Coronary artery (tissue), 2 donors: ENCODE results near the gene PCDHB11.
"Not testable (repeated sequence)": the region's sequence is repeated elsewhere in the genome, so short reads cannot be mapped to it uniquely, and the experiment has no call there.

Experiments used
- DNase-seq: peaks from one replicate; pipeline ENCODE4 v3.0.0-alpha.2; 2017; ENCODE audit warnings: low spot score
- H3K27ac ChIP-seq, 2 donors: fragments of 200-600 bp; sonication (generic); one replicate each; pipeline ENCODE4 v1.5.1; 2016 to 2019
- H3K4me3 ChIP-seq: fragments of 200-600 bp; sonication (generic); 2 replicates; pipeline ENCODE4 v1.5.1; 2016; ENCODE audit warnings: mild to moderate bottlenecking, moderate library complexity
- TF ChIP-seq, protein P1 (sequence below): fragments of 200-600 bp; sonication (generic); IDR thresholded peaks from one replicate; pipeline ENCODE4 v1.5.1; 2019; ENCODE audit warnings: antibody characterized with exemption

PCDHB11 gene

DNA sequence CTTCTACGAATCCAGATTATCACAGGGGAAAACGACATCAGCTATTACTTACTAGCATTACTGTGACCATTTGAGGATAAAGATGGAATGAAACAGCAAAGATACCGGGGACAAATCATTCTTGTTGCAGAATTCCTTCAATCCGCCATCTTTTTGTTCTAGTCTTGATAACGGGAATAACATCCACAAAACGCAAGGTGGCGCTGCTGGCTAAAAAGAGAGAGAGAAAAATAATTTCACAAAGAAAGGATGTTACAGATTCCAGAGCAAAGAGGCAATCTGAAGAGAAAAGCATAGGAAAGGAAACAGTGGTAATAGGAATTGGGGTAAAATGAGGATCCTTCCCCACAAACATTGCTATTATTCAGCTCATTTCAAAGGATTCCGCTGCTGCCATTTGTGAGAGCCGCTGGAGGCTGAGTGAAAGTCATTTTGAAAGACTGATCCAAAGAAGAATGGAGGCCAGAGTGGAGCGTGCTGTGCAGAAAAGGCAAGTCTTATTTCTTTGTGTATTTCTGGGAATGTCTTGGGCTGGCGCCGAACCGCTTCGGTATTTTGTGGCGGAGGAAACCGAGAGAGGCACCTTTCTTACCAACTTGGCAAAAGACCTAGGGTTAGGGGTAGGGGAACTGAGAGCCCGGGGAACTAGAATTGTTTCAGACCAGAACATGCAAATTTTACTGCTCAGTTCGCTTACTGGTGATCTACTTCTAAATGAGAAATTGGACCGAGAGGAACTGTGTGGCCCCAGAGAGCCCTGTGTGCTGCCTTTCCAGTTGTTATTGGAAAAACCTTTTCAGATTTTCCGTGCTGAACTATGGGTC lies 26.8 kb upstream of the PCDHB11 start, which contains the start of gene PCDHB7:
Gene PCDHB7, plus strand, starts transcription at position 264 of the 824 bp plus-strand sequence. Its CDS starts 192 bp downstream, at position 456.
- peak within 1 kb of the TSS; percentile 48 for H3K4me3 ChIP-seq

DNA sequence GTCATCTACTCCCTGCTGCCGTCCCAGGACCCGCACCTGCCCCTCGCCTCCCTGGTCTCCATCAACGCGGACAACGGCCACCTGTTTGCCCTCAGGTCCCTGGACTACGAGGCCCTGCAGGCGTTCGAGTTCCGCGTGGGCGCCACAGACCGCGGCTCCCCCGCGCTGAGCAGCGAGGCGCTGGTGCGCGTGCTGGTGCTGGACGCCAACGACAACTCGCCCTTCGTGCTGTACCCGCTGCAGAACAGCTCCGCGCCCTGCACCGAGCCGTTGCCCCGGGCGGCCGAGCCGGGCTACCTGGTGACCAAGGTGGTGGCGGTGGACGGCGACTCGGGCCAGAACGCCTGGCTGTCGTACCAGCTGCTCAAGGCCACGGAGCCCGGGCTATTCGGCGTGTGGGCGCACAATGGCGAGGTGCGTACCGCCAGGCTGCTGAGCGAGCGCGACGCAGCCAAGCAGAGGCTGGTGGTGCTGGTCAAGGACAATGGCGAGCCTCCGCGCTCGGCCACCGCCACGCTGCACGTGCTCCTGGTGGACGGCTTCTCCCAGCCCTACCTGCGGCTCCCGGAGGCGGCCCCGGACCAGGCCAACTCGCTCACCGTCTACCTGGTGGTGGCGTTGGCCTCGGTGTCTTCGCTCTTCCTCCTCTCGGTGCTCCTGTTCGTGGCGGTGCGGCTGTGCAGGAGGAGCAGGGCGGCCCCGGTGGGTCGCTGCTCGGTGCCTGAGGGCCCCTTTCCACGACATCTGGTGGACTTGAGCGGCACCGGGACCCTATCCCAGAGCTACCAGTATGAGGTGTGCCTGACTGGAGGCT lies 24.9 kb upstream of the PCDHB11 start:
- H3K4me3 ChIP-seq, result peak overlapping the region; percentile 41
- DNase-seq, result not testable (repeated sequence)

More for the DNA sequence above, 26.8 kb upstream of the PCDHB11 start, which contains the start of gene PCDHB7:
- TF ChIP-seq, protein P1, sequence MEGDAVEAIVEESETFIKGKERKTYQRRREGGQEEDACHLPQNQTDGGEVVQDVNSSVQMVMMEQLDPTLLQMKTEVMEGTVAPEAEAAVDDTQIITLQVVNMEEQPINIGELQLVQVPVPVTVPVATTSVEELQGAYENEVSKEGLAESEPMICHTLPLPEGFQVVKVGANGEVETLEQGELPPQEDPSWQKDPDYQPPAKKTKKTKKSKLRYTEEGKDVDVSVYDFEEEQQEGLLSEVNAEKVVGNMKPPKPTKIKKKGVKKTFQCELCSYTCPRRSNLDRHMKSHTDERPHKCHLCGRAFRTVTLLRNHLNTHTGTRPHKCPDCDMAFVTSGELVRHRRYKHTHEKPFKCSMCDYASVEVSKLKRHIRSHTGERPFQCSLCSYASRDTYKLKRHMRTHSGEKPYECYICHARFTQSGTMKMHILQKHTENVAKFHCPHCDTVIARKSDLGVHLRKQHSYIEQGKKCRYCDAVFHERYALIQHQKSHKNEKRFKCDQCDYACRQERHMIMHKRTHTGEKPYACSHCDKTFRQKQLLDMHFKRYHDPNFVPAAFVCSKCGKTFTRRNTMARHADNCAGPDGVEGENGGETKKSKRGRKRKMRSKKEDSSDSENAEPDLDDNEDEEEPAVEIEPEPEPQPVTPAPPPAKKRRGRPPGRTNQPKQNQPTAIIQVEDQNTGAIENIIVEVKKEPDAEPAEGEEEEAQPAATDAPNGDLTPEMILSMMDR, result no peak
- no peak within 1 kb of the TSS for H3K27ac ChIP-seq
- DNase-seq, result no peak

DNA sequence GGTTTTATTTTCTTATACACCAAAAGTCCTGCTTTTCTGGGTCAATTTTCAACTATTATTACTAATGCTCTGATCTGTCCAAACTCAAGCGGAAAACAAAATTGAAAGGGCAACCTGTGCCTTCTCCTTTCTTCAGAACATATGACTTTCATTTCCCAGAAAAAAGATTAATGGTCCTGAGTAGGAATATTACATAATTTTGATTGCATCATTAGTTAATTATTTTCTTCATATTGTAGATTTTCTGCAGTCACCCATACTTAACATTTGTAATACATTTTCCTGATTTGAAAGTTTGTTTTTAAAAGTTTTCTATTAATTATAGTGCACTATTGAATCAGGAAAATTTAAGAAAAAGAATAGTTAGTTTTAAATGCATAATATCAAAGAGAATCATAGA lies 23.5 kb upstream of the PCDHB11 start:
- Histone ChIP-seq H3K4me3 (no peak overlapping the region), H3K27ac (no peak overlapping the region)
- TF ChIP-seq, protein P1, result no peak
- DNase-seq, result no peak

More for the DNA sequence above, 24.9 kb upstream of the PCDHB11 start:
- not testable (repeated sequence) for H3K27ac ChIP-seq

DNA sequence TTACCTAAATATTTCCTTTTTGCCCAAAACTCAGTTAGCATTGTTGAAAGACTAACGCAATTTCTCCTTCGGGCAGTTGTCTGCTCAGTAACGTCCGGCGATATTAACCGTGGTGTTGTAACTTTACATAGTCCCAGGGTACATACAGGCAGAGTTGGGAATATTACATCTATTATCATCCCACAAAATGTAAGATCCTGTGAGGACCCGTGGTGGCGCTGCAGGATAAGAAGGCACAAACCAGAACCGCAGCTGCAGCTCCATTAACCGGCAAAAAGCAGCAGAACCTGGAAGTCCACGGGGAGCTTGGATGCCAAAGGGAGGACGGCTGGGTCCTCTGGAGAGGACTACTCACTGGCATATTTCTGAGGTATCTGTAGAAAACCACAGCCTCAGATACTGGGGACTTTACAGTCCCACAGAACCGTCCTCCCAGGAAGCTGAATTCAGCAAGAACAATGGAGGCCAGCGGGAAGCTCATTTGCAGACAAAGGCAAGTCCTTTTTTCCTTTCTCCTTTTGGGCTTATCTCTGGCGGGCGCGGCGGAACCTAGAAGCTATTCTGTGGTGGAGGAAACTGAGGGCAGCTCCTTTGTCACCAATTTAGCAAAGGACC lies 21.7 kb upstream of the PCDHB11 start, which contains the start of gene PCDHB8:
Gene PCDHB8, plus strand, starts transcription at position 214 of the 615 bp plus-strand sequence. Its CDS starts 245 bp downstream, at position 459.
- DNase-seq, H3K4me3 ChIP-seq, H3K27ac ChIP-seq: not testable (repeated sequence)

DNA sequence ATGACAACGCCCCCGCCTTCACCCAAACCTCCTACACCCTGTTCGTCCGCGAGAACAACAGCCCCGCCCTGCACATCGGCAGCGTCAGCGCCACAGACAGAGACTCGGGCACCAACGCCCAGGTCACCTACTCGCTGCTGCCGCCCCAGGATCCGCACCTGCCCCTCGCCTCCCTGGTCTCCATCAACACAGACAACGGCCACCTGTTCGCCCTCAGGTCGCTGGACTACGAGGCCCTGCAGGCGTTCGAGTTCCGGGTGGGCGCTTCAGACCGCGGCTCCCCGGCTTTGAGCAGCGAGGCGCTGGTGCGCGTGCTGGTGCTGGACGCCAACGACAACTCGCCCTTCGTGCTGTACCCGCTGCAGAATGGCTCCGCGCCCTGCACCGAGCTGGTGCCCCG lies 20.1 kb upstream of the PCDHB11 start:
- not testable (repeated sequence) for H3K4me3 ChIP-seq

DNA sequence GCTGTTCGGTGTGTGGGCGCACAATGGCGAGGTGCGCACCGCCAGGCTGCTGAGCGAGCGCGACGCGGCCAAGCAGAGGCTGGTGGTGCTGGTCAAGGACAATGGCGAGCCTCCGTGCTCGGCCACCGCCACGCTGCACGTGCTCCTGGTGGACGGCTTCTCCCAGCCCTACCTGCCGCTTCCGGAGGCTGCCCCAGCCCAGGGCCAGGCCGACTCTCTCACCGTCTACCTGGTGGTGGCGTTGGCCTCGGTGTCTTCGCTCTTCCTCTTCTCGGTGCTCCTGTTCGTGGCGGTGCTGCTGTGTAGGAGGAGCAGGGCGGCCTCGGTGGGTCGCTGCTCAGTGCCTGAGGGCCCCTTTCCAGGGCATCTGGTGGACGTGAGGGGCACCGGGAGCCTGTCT lies 19.6 kb upstream of the PCDHB11 start:
- not testable (repeated sequence) for H3K27ac ChIP-seq, H3K4me3 ChIP-seq, DNase-seq

More for the DNA sequence above, 20.1 kb upstream of the PCDHB11 start:
- H3K27ac ChIP-seq, DNase-seq: not testable (repeated sequence)

DNA sequence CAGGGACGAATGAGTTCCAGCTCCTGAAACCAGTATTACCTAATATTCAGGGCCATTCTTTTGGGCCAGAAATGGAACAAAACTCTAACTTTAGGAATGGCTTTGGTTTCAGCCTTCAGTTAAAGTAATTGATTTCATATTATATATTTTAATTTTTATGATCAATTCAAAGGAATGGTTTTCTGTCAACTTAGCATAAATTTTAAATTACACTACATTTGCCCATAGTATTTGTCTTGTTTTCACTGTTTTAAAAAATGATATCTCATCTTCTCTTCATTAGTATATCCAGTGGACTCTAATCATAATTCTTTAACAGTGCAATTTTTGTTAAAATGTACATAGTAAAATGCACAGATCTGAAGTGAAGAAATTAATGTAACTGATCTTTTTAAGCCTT lies 19.1 kb upstream of the PCDHB11 start:
- Histone ChIP-seq H3K27ac (no peak overlapping the region), H3K4me3 (no peak overlapping the region)
- no peak for DNase-seq
- TF ChIP-seq, protein P1, result no peak

DNA sequence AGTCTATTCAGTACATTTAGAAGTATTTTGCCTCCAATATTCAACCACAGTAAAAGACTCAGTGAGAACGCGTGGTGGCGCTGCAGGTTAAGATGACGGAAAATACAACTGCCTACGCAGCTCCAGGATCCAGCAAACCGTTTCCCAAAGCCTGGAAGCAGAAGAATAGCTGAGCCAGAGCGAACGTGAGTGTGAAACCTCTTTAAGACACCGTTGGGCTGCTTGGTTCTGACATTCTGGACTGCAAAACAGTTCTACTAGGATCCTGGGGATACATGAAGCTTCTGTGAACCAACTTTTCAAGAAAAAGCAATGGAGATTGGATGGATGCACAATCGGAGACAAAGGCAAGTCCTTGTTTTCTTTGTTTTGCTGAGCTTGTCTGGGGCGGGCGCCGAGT lies 17.2 kb upstream of the PCDHB11 start, which contains the start of gene PCDHB16:
Gene PCDHB16, plus strand, starts transcription at position 140 of the 400 bp plus-strand sequence. Its CDS starts 173 bp downstream, at position 313.
- TF ChIP-seq, protein P1, result no peak
- peak within 1 kb of the TSS; percentile 39 to 46 for H3K27ac ChIP-seq
- DNase-seq, result no peak
- peak within 1 kb of the TSS; percentile 61 for H3K4me3 ChIP-seq

DNA sequence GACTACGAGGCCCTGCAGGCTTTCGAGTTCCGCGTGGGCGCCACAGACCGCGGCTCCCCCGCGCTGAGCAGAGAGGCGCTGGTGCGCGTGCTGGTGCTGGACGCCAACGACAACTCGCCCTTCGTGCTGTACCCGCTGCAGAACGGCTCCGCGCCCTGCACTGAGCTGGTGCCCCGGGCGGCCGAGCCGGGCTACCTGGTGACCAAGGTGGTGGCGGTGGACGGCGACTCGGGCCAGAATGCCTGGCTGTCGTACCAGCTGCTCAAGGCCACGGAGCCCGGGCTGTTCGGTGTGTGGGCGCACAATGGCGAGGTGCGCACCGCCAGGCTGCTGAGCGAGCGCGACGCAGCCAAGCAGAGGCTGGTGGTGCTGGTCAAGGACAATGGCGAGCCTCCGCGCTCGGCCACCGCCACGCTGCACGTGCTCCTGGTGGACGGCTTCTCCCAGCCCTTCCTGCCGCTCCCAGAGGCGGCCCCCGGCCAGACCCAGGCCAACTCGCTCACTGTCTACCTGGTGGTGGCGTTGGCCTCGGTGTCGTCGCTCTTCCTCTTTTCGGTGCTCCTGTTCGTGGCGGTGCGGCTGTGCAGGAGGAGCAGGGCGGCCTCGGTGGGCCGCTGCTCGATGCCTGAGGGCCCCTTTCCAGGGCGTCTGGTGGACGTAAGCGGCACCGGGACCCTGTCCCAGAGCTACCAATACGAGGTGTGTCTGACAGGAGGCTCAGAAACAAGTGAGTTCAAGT lies 15.1 kb upstream of the PCDHB11 start:
- peak overlapping the region; percentile 40 for H3K4me3 ChIP-seq
- H3K27ac ChIP-seq, DNase-seq: not testable (repeated sequence)
